Left renal cortex interstitium (tissue), 4 donors: ENCODE results near the gene DHX8. TPM values are rescaled to one million over a fixed set of nuclear protein-coding genes. Genes with fewer than 3 reads are reported as not detected.
"Not testable (repeated sequence)": the region's sequence is repeated elsewhere in the genome, so short reads cannot be mapped to it uniquely, and the experiment has no call there.

Source experiments
- DNase-seq, 4 donors: peaks; one replicate each; pipeline ENCODE4 v3.0.0-alpha.2; 2013; ENCODE audit warnings: low read depth in 4 of 4, low spot score in 2 of 4, missing footprints in 1 of 4
- polyA plus RNA-seq, 4 donors: library from polyadenylated mRNA; unstranded; fragments of 120-200 nt; gene quantifications; one replicate each; pipeline ENCODE4 v1.2.1, GENCODE V29; 2013; ENCODE audit not compliant: insufficient read length in 4 of 4

DHX8 gene
- 10 to 100 TPM; 39.7 to 49.0 (median 41.5) TPM for polyA plus RNA-seq

DNA sequence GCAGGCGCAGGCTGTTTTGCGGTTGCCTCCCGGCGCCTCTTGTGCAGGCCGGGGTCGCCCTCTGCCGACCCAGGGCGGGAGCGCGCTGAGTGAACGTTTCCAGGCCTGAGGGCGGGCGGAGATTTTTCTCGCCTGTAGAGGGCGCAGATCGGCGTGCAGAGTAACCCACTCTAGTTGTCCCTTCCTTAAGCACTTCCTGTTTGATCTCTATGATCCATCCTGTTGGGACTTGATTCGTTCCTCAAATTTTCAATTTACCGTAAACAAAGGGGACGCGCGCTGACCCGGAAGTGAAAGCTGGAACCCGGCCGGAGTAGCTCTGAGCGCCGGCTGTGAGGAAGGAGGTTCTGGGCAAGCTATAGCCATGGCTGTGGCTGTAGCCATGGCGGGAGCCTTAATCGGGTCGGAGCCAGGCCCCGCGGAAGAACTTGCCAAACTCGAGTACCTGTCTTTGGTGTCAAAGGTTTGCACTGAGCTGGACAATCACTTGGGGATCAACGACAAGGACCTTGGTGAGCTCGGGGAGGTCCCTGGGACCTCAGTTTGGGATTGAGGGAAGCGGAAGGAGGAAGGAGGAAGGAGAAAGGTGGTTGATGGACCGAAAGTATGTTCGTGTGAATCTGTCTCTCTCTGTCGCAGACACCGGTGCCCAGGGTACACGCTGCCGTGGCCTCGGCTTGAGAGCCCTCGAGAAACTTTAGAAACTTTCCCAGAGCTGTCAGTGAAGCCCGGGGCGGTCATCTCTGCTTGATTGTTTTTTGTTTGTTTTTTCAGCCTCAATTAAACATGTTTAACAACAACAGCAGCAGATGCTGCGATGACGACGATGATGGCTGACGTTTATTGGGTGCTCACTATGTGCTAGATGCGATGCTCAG, at the start of gene DHX8:
TSS of gene DHX8 (plus strand) at position 302 of the 878 bp plus-strand sequence. CDS start at position 365, 63 bp downstream.
- peak; percentile 96 to 97 (median 96) for DNase-seq

DNA sequence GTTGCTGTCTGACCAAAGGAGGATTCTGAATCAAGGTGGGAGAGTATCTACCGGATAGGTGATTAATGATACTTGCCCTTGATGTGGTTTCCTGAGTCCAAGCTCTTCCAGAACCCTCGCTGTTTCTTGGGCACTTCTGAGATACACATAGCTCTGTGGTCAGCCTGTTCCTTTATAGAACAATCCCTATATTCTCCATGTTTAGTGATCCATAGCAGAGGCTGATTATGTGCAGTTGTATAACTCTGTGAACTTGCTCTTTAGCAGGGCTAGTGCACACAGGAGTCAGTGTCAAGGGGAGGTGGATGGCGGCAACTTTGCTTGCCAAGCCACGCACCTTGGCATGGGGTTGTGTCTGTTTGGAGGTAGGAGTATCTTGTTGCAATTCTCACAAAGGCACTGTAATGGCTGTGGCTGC, 48.9 kb upstream of the DHX8 start:
- DNase-seq: no peak

DNA sequence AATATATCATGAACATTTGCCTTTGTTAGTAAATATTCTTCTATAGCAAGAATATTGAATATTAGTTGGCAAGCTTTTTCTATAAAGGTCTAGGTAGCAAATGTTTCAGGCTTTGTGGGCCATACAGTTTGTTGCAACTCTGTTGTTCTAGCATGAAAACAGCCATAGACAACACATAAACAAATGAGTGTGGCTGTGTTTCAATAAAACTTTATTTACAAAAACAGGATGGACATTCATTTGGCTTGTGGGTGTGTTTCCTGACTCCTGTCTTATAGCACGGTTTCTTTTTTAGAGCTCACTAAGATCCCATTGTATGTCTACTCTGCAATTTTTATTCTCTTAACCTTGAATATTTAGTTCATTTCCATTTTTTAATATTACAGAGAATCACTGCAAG, 46.0 kb upstream of the DHX8 start:
- no peak for DNase-seq

DNA sequence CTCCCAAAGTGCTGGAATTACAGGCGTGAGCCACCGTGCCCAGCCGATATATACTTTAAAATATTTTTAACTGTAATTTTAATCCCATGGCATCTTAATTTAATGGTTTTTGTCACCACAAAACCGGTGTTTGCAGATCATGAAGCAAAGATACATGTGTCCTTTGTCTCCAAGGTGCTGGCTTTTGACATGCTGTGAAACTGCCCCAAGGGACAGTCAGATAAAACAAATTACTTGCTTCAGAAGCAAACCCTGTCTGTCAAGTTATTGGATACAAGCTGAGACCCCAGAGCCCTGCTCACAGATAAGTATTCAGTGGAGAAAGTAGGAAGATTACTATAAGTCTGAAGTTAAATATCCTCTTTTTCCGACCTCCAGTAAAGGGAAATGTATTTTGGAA, 45.1 kb upstream of the DHX8 start:
- no peak for DNase-seq

- DNase-seq: no peak
Measured at GRCh38 chr17:43439041-43439440, 44.7 kb upstream of the DHX8 start.

DNA sequence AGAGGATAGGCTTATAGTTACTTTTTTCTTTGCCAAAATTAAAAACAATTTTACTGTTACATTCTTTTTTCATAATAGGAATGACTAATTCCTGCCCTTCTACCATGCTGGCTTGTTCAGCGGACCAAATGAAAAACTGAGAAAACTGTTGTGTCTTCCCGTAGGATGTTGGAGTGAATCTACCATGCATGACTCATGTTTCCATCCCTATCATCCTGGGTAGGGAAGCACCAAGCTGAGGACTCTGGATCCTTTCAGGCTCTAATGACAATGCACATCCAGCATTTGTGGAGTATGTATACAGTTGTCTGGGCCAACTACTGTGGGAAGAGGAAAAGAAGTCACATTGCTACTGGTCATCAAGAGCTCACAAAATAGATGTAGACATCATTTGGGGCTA, 41.1 kb upstream of the DHX8 start:
- DNase-seq: no peak

DNA sequence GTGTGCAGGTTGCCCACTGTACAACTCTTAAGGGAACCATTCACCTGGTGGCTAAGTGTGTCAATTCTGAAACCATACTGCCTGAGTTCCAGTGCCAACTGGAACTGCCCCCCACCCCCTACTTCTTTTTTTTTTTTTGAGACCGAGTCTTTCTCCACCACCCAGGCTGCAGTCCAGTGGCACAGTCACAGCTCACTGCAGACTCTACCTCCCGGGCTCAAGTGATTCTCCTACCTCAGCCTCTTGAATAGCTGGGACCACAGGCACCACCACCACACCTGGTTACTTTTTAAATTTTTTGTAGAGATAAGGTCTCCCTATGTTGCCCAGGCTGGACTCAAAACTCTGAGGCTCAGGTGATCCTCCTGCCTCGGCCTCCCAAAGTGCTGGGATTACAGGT, 40.4 kb upstream of the DHX8 start:
- DNase-seq: no peak

GRCh38 chr17:43444223-43445008, 39.4 kb upstream of the DHX8 start:
- DNase-seq: no peak

DNA sequence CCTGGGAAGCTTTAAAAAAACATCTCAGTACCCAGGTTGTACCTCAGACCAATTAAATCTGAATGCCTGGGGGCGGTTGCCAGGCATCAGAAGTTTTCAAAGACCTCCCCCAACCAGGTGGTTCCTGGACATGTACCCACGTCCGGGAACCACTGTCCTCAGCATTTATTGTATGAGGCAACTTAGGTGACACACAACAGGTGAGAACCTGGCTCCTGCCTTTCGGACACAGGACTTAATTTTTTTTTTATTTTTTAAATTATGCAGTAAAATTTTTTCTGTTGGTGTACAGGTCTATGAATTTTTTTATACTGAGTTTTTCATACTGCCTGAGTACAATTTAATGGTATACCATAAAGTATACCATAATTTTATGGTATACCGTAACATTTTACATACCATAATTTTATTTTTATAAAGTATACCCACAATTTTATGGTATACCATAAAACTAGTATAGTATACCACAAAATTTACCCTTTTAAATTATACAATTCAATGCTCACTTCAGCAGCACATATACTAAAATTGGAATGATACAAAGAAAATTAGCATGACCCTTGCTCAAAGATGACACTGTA, 38.7 kb upstream of the DHX8 start:
- no peak for DNase-seq

DNA sequence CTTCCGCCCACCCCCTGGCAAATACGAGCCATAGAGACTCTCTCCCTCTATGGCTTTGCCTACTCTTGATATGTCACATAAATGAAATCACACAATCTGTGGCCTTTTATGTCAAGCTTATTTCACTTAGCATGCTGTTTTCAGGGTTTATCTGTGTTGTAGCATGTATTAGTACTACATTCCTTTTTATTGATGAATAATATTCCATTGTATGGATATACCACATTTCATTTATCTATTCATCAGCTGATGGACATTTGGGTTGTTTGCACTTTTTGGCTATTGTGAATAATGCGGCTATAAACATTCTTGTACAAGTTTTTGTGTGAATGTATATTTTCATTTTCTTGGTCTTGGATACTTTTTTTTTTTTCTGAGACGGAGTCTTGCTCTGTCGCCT, 37.0 kb upstream of the DHX8 start:
- no peak for DNase-seq

GRCh38 chr17:43448720-43449469, 34.9 kb upstream of the DHX8 start:
- DNase-seq: no peak

DNA sequence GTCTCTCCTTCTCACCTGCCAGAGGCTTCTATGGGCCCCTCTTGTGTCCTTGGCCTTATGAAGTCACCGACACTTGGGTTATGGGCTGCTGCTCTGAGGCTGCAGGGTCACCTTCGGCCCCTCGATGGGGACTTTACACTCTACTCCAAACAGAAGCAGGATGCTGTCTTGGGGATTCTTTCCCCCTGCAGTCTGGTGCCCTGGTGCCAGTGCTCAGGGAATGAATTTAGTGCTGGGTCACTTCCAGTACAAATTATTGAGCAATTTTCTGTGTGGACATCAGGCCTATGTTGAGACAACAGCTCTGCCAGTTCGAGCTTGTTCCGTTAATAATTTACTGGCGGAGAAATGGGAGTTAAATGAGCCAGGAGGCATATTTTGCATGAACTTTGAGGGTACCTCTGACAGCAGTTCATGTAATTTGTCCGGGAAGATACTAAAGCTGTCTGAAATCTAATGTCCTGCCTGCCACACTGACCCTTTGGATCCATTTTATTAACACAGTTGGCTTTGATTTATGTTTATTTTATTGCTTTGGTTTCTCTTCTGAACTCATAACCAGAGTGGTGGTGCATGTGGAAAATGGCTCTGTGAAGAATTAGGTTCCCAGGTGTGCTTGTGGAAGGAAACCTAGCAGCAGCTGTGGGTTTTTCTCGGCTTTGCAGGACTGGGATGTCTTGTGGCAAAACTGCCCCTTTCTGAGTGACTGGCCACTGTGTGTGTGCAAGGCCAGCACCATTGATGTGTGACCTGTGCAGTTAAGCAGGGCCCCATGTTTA, 34.1 kb upstream of the DHX8 start:
- peak in 2 of 4 donors; percentile 45 to 71 for DNase-seq

DNA sequence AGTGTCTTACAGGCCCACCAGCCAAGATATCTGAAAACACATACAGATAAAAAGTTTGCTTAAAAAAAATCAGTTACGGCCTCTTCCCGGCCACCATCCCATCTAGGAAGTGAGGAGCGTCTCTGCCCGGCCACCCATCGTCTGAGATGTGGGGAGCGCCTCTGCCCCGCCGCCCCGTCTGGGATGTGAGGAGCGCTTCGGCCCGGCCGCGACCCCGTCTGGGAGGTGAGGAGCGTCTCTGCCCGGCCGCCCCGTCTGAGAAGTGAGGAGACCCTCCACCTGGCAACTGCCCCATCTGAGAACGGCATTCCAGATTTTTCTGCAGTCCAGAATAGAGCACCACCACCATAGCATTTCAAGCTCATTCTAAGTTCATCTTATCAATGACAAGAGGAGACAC, 33.0 kb upstream of the DHX8 start:
- DNase-seq: not testable (repeated sequence)

DNA sequence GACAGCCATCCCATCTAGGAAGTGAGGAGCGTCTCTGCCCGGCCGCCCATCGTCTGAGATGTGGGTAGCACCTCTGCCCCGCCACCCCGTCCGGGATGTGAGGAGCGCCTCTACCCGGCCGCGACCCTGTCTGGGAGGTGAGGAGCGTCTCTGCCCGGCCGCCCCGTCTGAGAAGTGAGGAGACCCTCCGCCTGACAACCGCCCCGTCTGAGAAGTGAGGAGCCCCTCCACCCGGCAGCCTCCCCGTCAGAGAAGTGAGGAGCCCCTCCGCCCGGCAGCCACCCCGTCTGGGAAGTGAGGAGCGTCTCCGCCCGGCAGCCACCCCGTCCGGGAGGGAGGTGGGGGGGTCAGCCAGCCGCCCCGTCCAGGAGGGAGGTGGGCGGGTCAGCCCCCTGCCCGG, 32.0 kb upstream of the DHX8 start:
- DNase-seq: not testable (repeated sequence)

GRCh38 chr17:43453331-43453812, 30.4 kb upstream of the DHX8 start:
- no peak for DNase-seq

DNA sequence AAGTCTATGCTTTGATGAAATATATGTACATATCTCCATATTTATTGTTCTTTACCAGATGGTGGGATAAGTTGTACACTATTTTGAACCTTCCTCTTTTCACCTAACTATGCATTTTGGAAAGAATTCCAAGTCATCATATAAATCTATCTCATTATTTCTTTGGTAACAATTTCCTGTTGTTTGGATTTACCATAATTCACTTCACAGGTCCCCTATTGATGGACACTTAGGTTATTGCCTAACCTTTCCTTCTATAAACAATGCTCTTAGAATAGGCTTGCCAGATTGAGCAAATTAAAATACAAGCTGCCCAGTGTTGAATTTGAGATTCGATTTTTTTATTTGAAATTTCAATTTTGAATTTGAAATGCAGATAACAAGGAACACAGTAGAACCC, 28.9 kb upstream of the DHX8 start:
- DNase-seq: no peak

DNA sequence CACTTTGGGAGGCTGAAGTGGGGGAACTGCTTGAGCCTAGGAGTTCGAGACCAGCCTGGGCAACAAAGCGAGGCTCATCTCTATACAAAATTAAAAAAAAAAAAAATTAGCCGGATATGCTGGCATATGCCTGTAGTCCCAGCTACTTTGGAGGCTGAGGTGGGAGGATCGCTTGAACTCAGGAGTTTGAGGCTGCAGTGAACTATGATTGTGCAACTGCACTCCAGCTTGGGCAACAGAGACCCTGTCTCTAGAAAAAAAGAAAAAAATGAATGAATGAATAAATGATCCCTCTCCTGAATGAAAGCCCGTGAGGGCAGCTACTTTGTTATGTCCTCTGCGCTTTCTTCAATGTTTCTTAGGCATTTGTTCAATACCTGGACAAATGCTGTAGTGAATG, 27.7 kb upstream of the DHX8 start:
- DNase-seq: no peak

- DNase-seq: no peak
Measured at GRCh38 chr17:43456661-43457361, 27.0 kb upstream of the DHX8 start.

DNA sequence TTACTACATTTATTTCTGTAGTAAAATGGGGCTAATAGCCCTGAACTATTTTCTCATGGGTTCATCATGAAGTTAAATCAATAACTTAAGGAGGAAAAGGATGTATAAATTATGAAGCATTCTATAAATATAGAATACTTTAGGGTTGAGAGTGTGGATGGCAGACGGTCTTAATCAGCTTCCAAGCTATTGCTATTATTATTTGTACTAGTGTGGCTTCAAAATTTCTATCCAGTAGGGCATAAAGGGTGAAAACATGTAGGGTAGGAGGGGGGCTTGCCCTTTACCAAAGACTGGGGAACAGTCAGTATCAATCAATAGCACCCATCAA, 26.4 kb upstream of the DHX8 start:
- no peak for DNase-seq
